GM18511 (cell line): ENCODE results near the gene LCNL1.

Experiments
- ATAC-seq: cut with Tn5 transposase; IDR thresholded peaks from one replicate; pipeline ENCODE4 v1.9.1; 2021; ENCODE audit warnings: mild to moderate bottlenecking, moderate library complexity; ENCODE audit not compliant: unreplicated experiment

Gene LCNL1

GRCh38 chr9:136982232-136983051 lies at the start of gene LCNL1:
Gene LCNL1 (plus strand): TSS chr9:136982993. CDS start chr9:136983587, 594 bp downstream.
- no peak for ATAC-seq

GRCh38 chr9:136934277-136934676 lies 48.5 kb upstream of the LCNL1 start:
- ATAC-seq = no peak

GRCh38 chr9:136935651-136936050 lies 47.1 kb upstream of the LCNL1 start:
- ATAC-seq = no peak

GRCh38 chr9:136936645-136937170 lies 46.1 kb upstream of the LCNL1 start:
- ATAC-seq = no peak

GRCh38 chr9:136937186-136938001 lies 45.4 kb upstream of the LCNL1 start:
- ATAC-seq = no peak

GRCh38 chr9:136939431-136939995 lies 43.3 kb upstream of the LCNL1 start:
- ATAC-seq = no peak

- ATAC-seq = no peak
These were observed 42.7 kb upstream of the LCNL1 start for GRCh38 chr9:136939996-136940525.

- ATAC-seq = no peak
These were observed 42.1 kb upstream of the LCNL1 start for GRCh38 chr9:136940526-136941230.

GRCh38 chr9:136941231-136942111 lies 41.3 kb upstream of the LCNL1 start:
- no peak for ATAC-seq

- ATAC-seq = no peak
These were observed 40.5 kb upstream of the LCNL1 start for GRCh38 chr9:136942112-136942880.

- ATAC-seq = no peak
These were observed 39.9 kb upstream of the LCNL1 start for GRCh38 chr9:136942881-136943230.

GRCh38 chr9:136943291-136944211 lies 39.2 kb upstream of the LCNL1 start:
- ATAC-seq = peak; percentile 26

- no peak for ATAC-seq
These were observed 38.6 kb upstream of the LCNL1 start for GRCh38 chr9:136944212-136944518.

GRCh38 chr9:136944519-136945332 lies 38.1 kb upstream of the LCNL1 start, which contains the start of the genes C8G and FBXW5:
Gene C8G (plus strand): TSS chr9:136945243. CDS start chr9:136945321, 78 bp downstream.
Gene FBXW5 (minus strand): TSS chr9:136944738. CDS start chr9:136944083, 655 bp downstream.
- peak; percentile 84 for ATAC-seq

- no peak for ATAC-seq
These were observed 37.2 kb upstream of the LCNL1 start for GRCh38 chr9:136945333-136946227.
